Measurements from ENCODE around the gene FAM187B.

The FAM187B gene

DNA sequence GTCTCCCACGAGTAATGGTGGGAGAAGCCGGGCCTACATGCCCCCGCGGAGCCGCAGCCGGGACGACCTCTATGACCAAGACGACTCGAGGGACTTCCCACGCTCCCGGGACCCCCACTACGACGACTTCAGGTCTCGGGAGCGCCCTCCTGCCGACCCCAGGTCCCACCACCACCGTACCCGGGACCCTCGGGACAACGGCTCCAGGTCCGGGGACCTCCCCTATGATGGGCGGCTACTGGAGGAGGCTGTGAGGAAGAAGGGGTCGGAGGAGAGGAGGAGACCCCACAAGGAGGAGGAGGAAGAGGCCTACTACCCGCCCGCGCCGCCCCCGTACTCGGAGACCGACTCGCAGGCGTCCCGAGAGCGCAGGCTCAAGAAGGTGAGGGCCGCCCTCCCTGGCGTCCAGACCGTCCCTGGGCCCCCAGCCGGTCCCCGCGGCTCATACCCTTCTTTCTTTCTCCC is 38.8 kb upstream of the FAM187B start:
- CTCF ChIA-PET, result interaction anchor here (0.5 to 1.4 kb wide), 4 partner anchors 125 to 1747 kb away, joined by 3 to 4 read pairs (median 3); no protein-coding TSS in a partner anchor
- Histone ChIP-seq H3K9me3 (ENCODE audit: control insufficient read depth, insufficient read depth, low read depth, low read length) (no peaks in the 10 kb centered on the region), H3K4me1 (ENCODE audit: control insufficient read depth, insufficient read depth, low read length) (peaks cover 24% of the 10 kb centered on the region), H3K4me3 (ENCODE audit: low read depth, low read length) (peak overlapping the region; percentile 55), H3K27ac (ENCODE audit: extremely low read depth, low read depth, low read length) (peak overlapping the region; percentile 100), H3K36me3 (ENCODE audit: control insufficient read depth in 2 of 2, insufficient read depth in 1 of 2, low read length in 2 of 2) (peaks cover 48 to 58% of the 10 kb centered on the region in 2 experiments)
- POLR2A ChIA-PET, result interaction anchor here (0.6 to 4.7 kb wide), 9 partner anchors 10 to 735 kb away, joined by 3 to 23 read pairs (median 5); partner anchors contain the start of gene HAMP
- TF ChIP-seq, protein P1, sequence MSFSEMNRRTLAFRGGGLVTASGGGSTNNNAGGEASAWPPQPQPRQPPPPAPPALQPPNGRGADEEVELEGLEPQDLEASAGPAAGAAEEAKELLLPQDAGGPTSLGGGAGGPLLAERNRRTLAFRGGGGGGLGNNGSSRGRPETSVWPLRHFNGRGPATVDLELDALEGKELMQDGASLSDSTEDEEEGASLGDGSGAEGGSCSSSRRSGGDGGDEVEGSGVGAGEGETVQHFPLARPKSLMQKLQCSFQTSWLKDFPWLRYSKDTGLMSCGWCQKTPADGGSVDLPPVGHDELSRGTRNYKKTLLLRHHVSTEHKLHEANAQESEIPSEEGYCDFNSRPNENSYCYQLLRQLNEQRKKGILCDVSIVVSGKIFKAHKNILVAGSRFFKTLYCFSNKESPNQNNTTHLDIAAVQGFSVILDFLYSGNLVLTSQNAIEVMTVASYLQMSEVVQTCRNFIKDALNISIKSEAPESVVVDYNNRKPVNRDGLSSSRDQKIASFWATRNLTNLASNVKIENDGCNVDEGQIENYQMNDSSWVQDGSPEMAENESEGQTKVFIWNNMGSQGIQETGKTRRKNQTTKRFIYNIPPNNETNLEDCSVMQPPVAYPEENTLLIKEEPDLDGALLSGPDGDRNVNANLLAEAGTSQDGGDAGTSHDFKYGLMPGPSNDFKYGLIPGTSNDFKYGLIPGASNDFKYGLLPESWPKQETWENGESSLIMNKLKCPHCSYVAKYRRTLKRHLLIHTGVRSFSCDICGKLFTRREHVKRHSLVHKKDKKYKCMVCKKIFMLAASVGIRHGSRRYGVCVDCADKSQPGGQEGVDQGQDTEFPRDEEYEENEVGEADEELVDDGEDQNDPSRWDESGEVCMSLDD (tag by site-specific recombination; IDR thresholded peaks at IDR 0.05), result peak; percentile 51; the same call in 1 of the 2 replicates
- peak; percentile 34; the same call in 1 of the 2 replicates for TF ChIP-seq SCRT2 (tag by site-specific recombination; IDR thresholded peaks at IDR 0.05)
- peak; percentile 77; the same call in 1 of the 2 replicates for TF ChIP-seq ZXDB (tag by site-specific recombination; IDR thresholded peaks at IDR 0.05)
- TF ChIP-seq ZNF366 (tag by site-specific recombination; conservative IDR thresholded peaks at IDR 0.05), result peak; percentile 54
- TF ChIP-seq, protein P2, sequence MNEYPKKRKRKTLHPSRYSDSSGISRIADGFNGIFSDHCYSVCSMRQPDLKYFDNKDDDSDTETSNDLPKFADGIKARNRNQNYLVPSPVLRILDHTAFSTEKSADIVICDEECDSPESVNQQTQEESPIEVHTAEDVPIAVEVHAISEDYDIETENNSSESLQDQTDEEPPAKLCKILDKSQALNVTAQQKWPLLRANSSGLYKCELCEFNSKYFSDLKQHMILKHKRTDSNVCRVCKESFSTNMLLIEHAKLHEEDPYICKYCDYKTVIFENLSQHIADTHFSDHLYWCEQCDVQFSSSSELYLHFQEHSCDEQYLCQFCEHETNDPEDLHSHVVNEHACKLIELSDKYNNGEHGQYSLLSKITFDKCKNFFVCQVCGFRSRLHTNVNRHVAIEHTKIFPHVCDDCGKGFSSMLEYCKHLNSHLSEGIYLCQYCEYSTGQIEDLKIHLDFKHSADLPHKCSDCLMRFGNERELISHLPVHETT (tag by site-specific recombination; IDR thresholded peaks at IDR 0.05), result 0 out of 2 replicates have a peak, but pooled peaks have one; percentile 30
- TF ChIP-seq, protein P3, sequence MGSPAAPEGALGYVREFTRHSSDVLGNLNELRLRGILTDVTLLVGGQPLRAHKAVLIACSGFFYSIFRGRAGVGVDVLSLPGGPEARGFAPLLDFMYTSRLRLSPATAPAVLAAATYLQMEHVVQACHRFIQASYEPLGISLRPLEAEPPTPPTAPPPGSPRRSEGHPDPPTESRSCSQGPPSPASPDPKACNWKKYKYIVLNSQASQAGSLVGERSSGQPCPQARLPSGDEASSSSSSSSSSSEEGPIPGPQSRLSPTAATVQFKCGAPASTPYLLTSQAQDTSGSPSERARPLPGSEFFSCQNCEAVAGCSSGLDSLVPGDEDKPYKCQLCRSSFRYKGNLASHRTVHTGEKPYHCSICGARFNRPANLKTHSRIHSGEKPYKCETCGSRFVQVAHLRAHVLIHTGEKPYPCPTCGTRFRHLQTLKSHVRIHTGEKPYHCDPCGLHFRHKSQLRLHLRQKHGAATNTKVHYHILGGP (tag by site-specific recombination; IDR thresholded peaks at IDR 0.05), result no peak
- TF ChIP-seq WT1 (tag by site-specific recombination; IDR thresholded peaks at IDR 0.05), result peak; percentile 34
- TF ChIP-seq ZNF335 (tag by site-specific recombination; conservative IDR thresholded peaks at IDR 0.05), result no peak; the same call in 1 of the 2 replicates
- peak; percentile 76 for TF ChIP-seq ZFP37 (tag by site-specific recombination; IDR thresholded peaks at IDR 0.05)
- TF ChIP-seq ZNF221 (tag by site-specific recombination; IDR thresholded peaks at IDR 0.05; ENCODE audit: borderline replicate concordance), result no peak
- peak; percentile 70; the same call in 1 of the 2 replicates for TF ChIP-seq KLF8 (tag by site-specific recombination; IDR thresholded peaks at IDR 0.05)
- no peak; the same call in 1 of the 2 replicates for TF ChIP-seq ZNF391 (tag by site-specific recombination; IDR thresholded peaks at IDR 0.05; ENCODE audit: borderline replicate concordance, low read depth)
- TF ChIP-seq, protein P4, sequence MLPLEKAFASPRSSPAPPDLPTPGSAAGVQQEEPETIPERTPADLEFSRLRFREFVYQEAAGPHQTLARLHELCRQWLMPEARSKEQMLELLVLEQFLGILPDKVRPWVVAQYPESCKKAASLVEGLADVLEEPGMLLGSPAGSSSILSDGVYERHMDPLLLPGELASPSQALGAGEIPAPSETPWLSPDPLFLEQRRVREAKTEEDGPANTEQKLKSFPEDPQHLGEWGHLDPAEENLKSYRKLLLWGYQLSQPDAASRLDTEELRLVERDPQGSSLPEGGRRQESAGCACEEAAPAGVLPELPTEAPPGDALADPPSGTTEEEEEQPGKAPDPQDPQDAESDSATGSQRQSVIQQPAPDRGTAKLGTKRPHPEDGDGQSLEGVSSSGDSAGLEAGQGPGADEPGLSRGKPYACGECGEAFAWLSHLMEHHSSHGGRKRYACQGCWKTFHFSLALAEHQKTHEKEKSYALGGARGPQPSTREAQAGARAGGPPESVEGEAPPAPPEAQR (tag by site-specific recombination; IDR thresholded peaks at IDR 0.05), result 0 out of 2 replicates have a peak, but pooled peaks have one; percentile 9
- peak; percentile 51; the same call in 1 of the 2 replicates for TF ChIP-seq ZNF837 (tag by site-specific recombination; IDR thresholded peaks at IDR 0.05)
- peak; percentile 8; the same call in 1 of the 2 replicates for TF ChIP-seq YY1 (tag by site-specific recombination; IDR thresholded peaks at IDR 0.05)
- no peak for TF ChIP-seq ZFP41 (tag by site-specific recombination; IDR thresholded peaks at IDR 0.05; ENCODE audit: borderline replicate concordance)
- peak; percentile 13; the same call in 1 of the 2 replicates for TF ChIP-seq ZNF777 (tag by site-specific recombination; IDR thresholded peaks at IDR 0.05; ENCODE audit: borderline replicate concordance)
- no peak for TF ChIP-seq ZNF473 (tag by site-specific recombination; IDR thresholded peaks at IDR 0.05)
- TF ChIP-seq ZBTB21 (tag by site-specific recombination; IDR thresholded peaks at IDR 0.05), result peak; percentile 74; the same call in 1 of the 2 replicates
- peak; percentile 66 for TF ChIP-seq BCL11B (tag by site-specific recombination; IDR thresholded peaks at IDR 0.05; ENCODE audit: low read depth)
- peak; percentile 72; the same call in 1 of the 2 replicates for TF ChIP-seq ZNF501 (tag by site-specific recombination; IDR thresholded peaks at IDR 0.05)
- TF ChIP-seq, protein P5, sequence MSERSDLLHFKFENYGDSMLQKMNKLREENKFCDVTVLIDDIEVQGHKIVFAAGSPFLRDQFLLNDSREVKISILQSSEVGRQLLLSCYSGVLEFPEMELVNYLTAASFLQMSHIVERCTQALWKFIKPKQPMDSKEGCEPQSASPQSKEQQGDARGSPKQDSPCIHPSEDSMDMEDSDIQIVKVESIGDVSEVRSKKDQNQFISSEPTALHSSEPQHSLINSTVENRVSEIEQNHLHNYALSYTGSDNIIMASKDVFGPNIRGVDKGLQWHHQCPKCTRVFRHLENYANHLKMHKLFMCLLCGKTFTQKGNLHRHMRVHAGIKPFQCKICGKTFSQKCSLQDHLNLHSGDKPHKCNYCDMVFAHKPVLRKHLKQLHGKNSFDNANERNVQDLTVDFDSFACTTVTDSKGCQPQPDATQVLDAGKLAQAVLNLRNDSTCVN (tag by site-specific recombination; optimal IDR thresholded peaks at IDR 0.05), result peak; percentile 84
- TF ChIP-seq ZBTB48 (tag by site-specific recombination; IDR thresholded peaks at IDR 0.05), result peak; percentile 85
- peak; percentile 38 for TF ChIP-seq ZNF843 (tag by site-specific recombination; IDR thresholded peaks at IDR 0.05)
- TF ChIP-seq ZNF292 (tag by site-specific recombination; IDR thresholded peaks at IDR 0.05; ENCODE audit: borderline replicate concordance, low read depth), result no peak
- no peak for TF ChIP-seq RBAK (tag by site-specific recombination; IDR thresholded peaks at IDR 0.05)
- peak; percentile 94 for TF ChIP-seq ZBTB20 (tag by site-specific recombination; IDR thresholded peaks at IDR 0.05)
- TF ChIP-seq, protein P6, sequence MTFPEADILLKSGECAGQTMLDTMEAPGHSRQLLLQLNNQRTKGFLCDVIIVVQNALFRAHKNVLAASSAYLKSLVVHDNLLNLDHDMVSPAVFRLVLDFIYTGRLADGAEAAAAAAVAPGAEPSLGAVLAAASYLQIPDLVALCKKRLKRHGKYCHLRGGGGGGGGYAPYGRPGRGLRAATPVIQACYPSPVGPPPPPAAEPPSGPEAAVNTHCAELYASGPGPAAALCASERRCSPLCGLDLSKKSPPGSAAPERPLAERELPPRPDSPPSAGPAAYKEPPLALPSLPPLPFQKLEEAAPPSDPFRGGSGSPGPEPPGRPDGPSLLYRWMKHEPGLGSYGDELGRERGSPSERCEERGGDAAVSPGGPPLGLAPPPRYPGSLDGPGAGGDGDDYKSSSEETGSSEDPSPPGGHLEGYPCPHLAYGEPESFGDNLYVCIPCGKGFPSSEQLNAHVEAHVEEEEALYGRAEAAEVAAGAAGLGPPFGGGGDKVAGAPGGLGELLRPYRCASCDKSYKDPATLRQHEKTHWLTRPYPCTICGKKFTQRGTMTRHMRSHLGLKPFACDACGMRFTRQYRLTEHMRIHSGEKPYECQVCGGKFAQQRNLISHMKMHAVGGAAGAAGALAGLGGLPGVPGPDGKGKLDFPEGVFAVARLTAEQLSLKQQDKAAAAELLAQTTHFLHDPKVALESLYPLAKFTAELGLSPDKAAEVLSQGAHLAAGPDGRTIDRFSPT (tag by site-specific recombination; IDR thresholded peaks at IDR 0.05), result 0 out of 2 replicates have a peak, but pooled peaks have one; percentile 8
